Osteoblast (primary cell): Measurements from ENCODE around the gene PLAAT2. TPM values are rescaled to one million over a fixed set of nuclear protein-coding genes. Genes with fewer than 3 reads are reported as not detected.
"Not testable (repeated sequence)": the region's sequence is repeated elsewhere in the genome, so short reads cannot be mapped to it uniquely, and the experiment has no call there.

Source experiments
- DNase-seq: peaks from one replicate; pipeline ENCODE4 v3.0.0; 2011; ENCODE audit warnings: low spot score, mixed read lengths; ENCODE audit not compliant: insufficient read length; ENCODE audit errors: missing footprints
- H2AFZ ChIP-seq: 2 replicates; pipeline ENCODE4 v1.6.0; 2011; ENCODE audit warnings: mild to moderate bottlenecking, low read length
- H3K27ac ChIP-seq: 2 replicates; pipeline ENCODE4 v1.5.1; 2011; ENCODE audit warnings: mild to moderate bottlenecking, low read depth, low read length, moderate library complexity
- H3K27me3 ChIP-seq: 2 replicates; pipeline ENCODE4 v1.6.0; 2012; ENCODE audit warnings: mild to moderate bottlenecking, control low read depth, inconsistent platforms, low read length, moderate library complexity; ENCODE audit not compliant: insufficient read depth
- H3K36me3 ChIP-seq: 2 replicates; pipeline ENCODE4 v1.5.1; 2011; ENCODE audit warnings: mild to moderate bottlenecking, low read length, control low read depth, moderate library complexity; ENCODE audit not compliant: insufficient read depth
- H3K4me1 ChIP-seq: 2 replicates; pipeline ENCODE4 v1.5.1; 2011; ENCODE audit warnings: mild to moderate bottlenecking, low read length, control low read depth, moderate library complexity; ENCODE audit not compliant: insufficient read depth
- H3K4me2 ChIP-seq: 2 replicates; pipeline ENCODE4 v1.6.0; 2011; ENCODE audit warnings: mild to moderate bottlenecking, low read length; ENCODE audit not compliant: insufficient read depth
- H3K4me3 ChIP-seq: fragments of 200-600 bp; sonication (generic); 3 replicates; pipeline ENCODE4 v1.5.1; 2012; ENCODE audit warnings: mild to moderate bottlenecking, low read length, inconsistent platforms; ENCODE audit not compliant: insufficient read depth
- H3K79me2 ChIP-seq: 2 replicates; pipeline ENCODE4 v1.6.0; 2012; ENCODE audit warnings: mild to moderate bottlenecking, low read length, control low read depth, inconsistent platforms; ENCODE audit not compliant: insufficient read depth
- H3K9me3 ChIP-seq: 2 replicates; pipeline ENCODE4 v1.5.1; 2011; ENCODE audit warnings: low read depth, low read length, control low read depth
- H4K20me1 ChIP-seq: 2 replicates; pipeline ENCODE4 v1.6.0; 2012; ENCODE audit warnings: mild to moderate bottlenecking, low read length, control low read depth; ENCODE audit not compliant: insufficient read depth
- total RNA-seq: library from RNA; depleted of rRNA; stranded (reverse); fragments of >200 nt; gene quantifications from 2 replicates; pipeline ENCODE4 v1.2.3, GENCODE V29; 2012
- TF ChIP-seq, protein P1 (sequence below): IDR thresholded peaks from 2 replicates; pipeline ENCODE4 v1.5.1; 2011; ENCODE audit warnings: mild to moderate bottlenecking, low read depth, low read length, moderate library complexity; ENCODE audit errors: extremely low read depth

Gene PLAAT2
- total RNA-seq, 1 donor = not detected

DNA sequence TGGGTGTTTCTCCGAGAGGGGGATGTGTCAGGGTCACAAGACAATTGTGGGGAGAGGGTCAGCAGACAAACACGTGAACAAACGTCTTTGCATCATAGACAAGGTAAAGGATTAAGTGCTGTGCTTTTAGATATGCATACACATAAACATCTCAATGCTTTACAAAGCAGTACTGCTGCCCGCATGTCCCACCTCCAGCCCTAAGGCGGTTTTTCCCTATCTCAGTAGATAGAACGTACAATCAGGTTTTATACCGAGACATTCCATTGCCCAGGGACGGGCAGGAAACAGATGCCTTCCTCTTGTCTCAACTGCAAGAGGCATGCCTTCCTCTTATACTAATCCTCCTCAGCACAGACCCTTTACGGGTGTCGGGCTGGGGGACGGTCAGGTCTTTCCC is 35.0 kb downstream of the PLAAT2 start:
- DNase-seq, H3K27me3 ChIP-seq, H3K9me3 ChIP-seq, H3K4me3 ChIP-seq, H3K4me1 ChIP-seq, H2AFZ ChIP-seq, H3K79me2 ChIP-seq, H3K4me2 ChIP-seq, H4K20me1 ChIP-seq, H3K36me3 ChIP-seq, H3K27ac ChIP-seq: not testable (repeated sequence)

DNA sequence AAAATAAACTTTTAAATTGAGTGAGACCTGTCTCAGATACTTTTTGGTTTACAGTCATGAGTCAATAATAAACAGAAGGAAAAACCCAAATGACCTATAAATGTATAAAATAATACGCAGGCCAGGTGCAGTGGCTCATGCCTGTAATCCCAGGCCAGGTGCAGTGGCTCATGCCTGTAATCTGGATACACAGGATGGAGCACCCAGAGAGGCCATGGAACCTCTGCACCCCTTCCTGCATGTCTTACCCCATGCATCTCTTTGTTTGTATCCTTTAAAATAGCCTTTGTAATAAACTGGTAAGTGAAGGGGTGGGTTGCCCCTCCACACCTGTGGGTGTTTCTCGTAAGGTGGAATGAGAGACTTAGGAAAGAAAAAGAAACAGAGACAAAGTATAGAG is 35.5 kb downstream of the PLAAT2 start:
- Histone ChIP-seq H3K4me3 (no peak overlapping the region), H3K27ac (no peak overlapping the region), H3K4me2 (no peak overlapping the region), H3K27me3 (no peaks in the 10 kb centered on the region), H3K36me3 (no peaks in the 10 kb centered on the region), H4K20me1 (no peaks in the 10 kb centered on the region), H3K79me2 (no peaks in the 10 kb centered on the region), H2AFZ (no peak overlapping the region), H3K4me1 (peaks cover 6% of the 10 kb centered on the region), H3K9me3 (no peaks in the 10 kb centered on the region)
- DNase-seq = no peak
- TF ChIP-seq, protein P1, sequence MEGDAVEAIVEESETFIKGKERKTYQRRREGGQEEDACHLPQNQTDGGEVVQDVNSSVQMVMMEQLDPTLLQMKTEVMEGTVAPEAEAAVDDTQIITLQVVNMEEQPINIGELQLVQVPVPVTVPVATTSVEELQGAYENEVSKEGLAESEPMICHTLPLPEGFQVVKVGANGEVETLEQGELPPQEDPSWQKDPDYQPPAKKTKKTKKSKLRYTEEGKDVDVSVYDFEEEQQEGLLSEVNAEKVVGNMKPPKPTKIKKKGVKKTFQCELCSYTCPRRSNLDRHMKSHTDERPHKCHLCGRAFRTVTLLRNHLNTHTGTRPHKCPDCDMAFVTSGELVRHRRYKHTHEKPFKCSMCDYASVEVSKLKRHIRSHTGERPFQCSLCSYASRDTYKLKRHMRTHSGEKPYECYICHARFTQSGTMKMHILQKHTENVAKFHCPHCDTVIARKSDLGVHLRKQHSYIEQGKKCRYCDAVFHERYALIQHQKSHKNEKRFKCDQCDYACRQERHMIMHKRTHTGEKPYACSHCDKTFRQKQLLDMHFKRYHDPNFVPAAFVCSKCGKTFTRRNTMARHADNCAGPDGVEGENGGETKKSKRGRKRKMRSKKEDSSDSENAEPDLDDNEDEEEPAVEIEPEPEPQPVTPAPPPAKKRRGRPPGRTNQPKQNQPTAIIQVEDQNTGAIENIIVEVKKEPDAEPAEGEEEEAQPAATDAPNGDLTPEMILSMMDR = no peak

GRCh38 chr11:63523151-63523550 is 40.0 kb downstream of the PLAAT2 start:
- Histone ChIP-seq H3K4me1 (no peaks in the 10 kb centered on the region), H3K36me3 (no peaks in the 10 kb centered on the region), H3K9me3 (no peaks in the 10 kb centered on the region), H4K20me1 (no peaks in the 10 kb centered on the region), H3K79me2 (no peaks in the 10 kb centered on the region), H3K27me3 (no peaks in the 10 kb centered on the region), H2AFZ (no peak overlapping the region), H3K27ac (no peak overlapping the region), H3K4me2 (no peak overlapping the region), H3K4me3 (no peak overlapping the region)
- TF ChIP-seq, protein P1 = no peak
- no peak for DNase-seq

GRCh38 chr11:63521896-63522295 is 41.3 kb downstream of the PLAAT2 start:
- Histone ChIP-seq H3K4me2 (no peak overlapping the region), H3K27ac (no peak overlapping the region), H3K36me3 (no peaks in the 10 kb centered on the region), H3K4me1 (no peaks in the 10 kb centered on the region), H3K9me3 (no peaks in the 10 kb centered on the region), H3K4me3 (no peak overlapping the region), H4K20me1 (no peaks in the 10 kb centered on the region), H3K27me3 (no peaks in the 10 kb centered on the region), H3K79me2 (no peaks in the 10 kb centered on the region), H2AFZ (no peak overlapping the region)
- DNase-seq = no peak
- TF ChIP-seq, protein P1 = no peak
